CD4-positive, alpha-beta memory T cell (primary cell): ENCODE measurements around the gene COPS9. TPM values are rescaled to one million over a fixed set of nuclear protein-coding genes. Genes with fewer than 3 reads are reported as not detected.

ENCODE experiments used
- CTCF ChIA-PET: fragments of 350-600 bp; sonication (Branson Sonifier 250); formaldehyde crosslinking; loops from one replicate; lab custom pipeline; 2021; ENCODE audit warnings: inconsistent platforms; ENCODE audit not compliant: partially characterized antibody; lab: Charles Lee
- POLR2A ChIA-PET: fragments of 350-600 bp; sonication (Branson Sonifier 250); formaldehyde crosslinking; loops from one replicate; lab custom pipeline; 2021; ENCODE audit not compliant: partially characterized antibody; lab: Charles Lee
- DNase-seq, 5 donors: peaks; one replicate each; pipeline versions ENCODE4 v3.0.0 to v3.0.0-alpha.2; 2020 to 2022; ENCODE audit warnings: mixed read lengths in 1 of 5
- H3K27ac ChIP-seq: one replicate; pipeline ENCODE4 v1.7.0; 2013; ENCODE audit warnings: low read depth, low read length
- H3K27me3 ChIP-seq: 2 replicates; pipeline ENCODE4 v1.7.0; 2013; ENCODE audit warnings: mild to moderate bottlenecking, low read length, moderate library complexity; ENCODE audit not compliant: insufficient read depth
- H3K36me3 ChIP-seq: 2 replicates; pipeline ENCODE4 v1.7.0; 2013; ENCODE audit warnings: mild to moderate bottlenecking, low read length, moderate library complexity; ENCODE audit not compliant: insufficient read depth
- H3K4me1 ChIP-seq: 2 replicates; pipeline ENCODE4 v1.7.0; 2013; ENCODE audit warnings: mild to moderate bottlenecking, low read length, moderate library complexity; ENCODE audit not compliant: insufficient read depth
- H3K4me3 ChIP-seq, 2 donors: one replicate each; pipeline ENCODE4 v1.7.0; 2013; ENCODE audit warnings: low read length in 2 of 2, mild to moderate bottlenecking in 1 of 2
- H3K9me3 ChIP-seq, 2 donors: one replicate each; pipeline ENCODE4 v1.7.0; 2013; ENCODE audit warnings: low read length in 2 of 2, control low read depth in 1 of 2; ENCODE audit not compliant: control insufficient read depth in 1 of 2
- H3K27ac Mint-ChIP-seq, 7 donors: one replicate each; pipeline ENCODE4 v1.8.0; 2020 to 2021; ENCODE audit warnings: mixed read lengths in 7 of 7, mild to moderate bottlenecking in 6 of 7, inconsistent platforms in 3 of 7, moderate library complexity in 3 of 7
- H3K27me3 Mint-ChIP-seq, 2 donors: one replicate each; pipeline ENCODE4 v1.8.0; 2020 to 2021; ENCODE audit warnings: mixed read lengths in 2 of 2
- H3K36me3 Mint-ChIP-seq, 2 donors: one replicate each; pipeline ENCODE4 v1.8.0; 2020 to 2021; ENCODE audit warnings: mixed read lengths in 2 of 2, inconsistent platforms in 1 of 2, mild to moderate bottlenecking in 1 of 2
- H3K4me1 Mint-ChIP-seq, 4 donors: one replicate each; pipeline ENCODE4 v1.8.0; 2020 to 2021; ENCODE audit warnings: mixed read lengths in 4 of 4, mild to moderate bottlenecking in 1 of 4
- H3K4me3 Mint-ChIP-seq, 8 donors: one replicate each; pipeline ENCODE4 v1.8.0; 2020 to 2021; ENCODE audit warnings: mixed read lengths in 8 of 8, mild to moderate bottlenecking in 7 of 8, moderate library complexity in 6 of 8, inconsistent platforms in 3 of 8
- H3K9me3 Mint-ChIP-seq, 8 donors: one replicate each; pipeline ENCODE4 v1.8.0; 2020 to 2021; ENCODE audit warnings: mixed read lengths in 8 of 8, mild to moderate bottlenecking in 5 of 8, inconsistent platforms in 3 of 8, moderate library complexity in 1 of 8
- intact Hi-C: fragments of 100-400 bp; cut with micrococcal nuclease; formaldehyde crosslinking; loops from one replicate; pipeline ENCODE4 v1.15.1; 2023
- polyA plus RNA-seq, 2 donors: library from polyadenylated mRNA; unstranded; fragments of 300-500 nt; fragmentation: Illumina TruSeq; gene quantifications; one replicate each; pipeline ENCODE4 v1.2.3, GENCODE V29; 2021
- total RNA-seq, 2 experiments: library from RNA; stranded (reverse); gene quantifications; one replicate each; pipeline ENCODE4 v1.2.3, GENCODE V29; 2021

COPS9 gene
- total and polyA plus RNA-seq, 4 experiments from 2014 or later, result 82.2 to 335 (median 195) TPM

- Histone ChIP-seq H3K4me1 (no peaks in the 10 kb centered on the region), H3K9me3 (no peaks in the 10 kb centered on the region), H3K4me3 (no peak overlapping the region), H3K36me3 (no peaks in the 10 kb centered on the region), H3K27me3 (no peaks in the 10 kb centered on the region), H3K27ac (no peak overlapping the region)
- no peak for DNase-seq
- Mint-ChIP-seq H3K9me3 (no peaks in the 10 kb centered on the region), H3K4me1 (no peaks in the 10 kb centered on the region), H3K27ac (no peak overlapping the region), H3K4me3 (no peak overlapping the region), H3K27me3 (peaks cover 2 to 6% of the 10 kb centered on the region in 2 donors), H3K36me3 (no peaks in the 10 kb centered on the region)
- ChIA-PET POLR2A (no interaction called here), CTCF (no interaction called here)
- intact Hi-C loops, result no loop called here
Measured at GRCh38 chr2:240160291-240161086, 24.4 kb upstream of the COPS9 start.

GRCh38 chr2:240159251-240159839, 23.2 kb upstream of the COPS9 start:
- H3K4me3 Mint-ChIP-seq, result no peak overlapping the region

DNA sequence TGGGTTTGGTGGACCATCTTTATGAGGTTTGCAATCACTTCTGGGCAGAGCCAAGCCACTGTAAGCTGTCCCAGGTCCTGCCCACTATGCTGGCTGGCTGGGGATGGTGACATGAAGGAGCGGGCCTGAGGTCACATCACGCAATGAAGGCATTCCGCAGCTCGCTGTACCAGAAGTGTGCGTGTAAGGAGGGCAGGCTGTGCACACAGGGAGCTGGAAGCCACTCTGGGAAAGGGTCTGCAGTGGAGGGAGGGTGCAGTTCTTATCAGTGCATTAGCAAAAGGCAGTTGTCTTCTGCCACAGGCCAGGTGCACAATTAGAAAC, 21.0 kb upstream of the COPS9 start:
- Mint-ChIP-seq H3K27me3 (peaks cover 4 to 6% of the 10 kb centered on the region in 2 donors), H3K36me3 (no peaks in the 10 kb centered on the region), H3K9me3 (peaks cover 0 to 5% (median under 1%) of the 10 kb centered on the region in 8 donors), H3K4me1 (no peaks in the 10 kb centered on the region), H3K4me3 (no peak overlapping the region), H3K27ac (no peak overlapping the region)
- ChIA-PET CTCF (no interaction called here), POLR2A (no interaction called here)
- Histone ChIP-seq H3K4me1 (no peaks in the 10 kb centered on the region), H3K9me3 (no peaks in the 10 kb centered on the region), H3K27me3 (no peaks in the 10 kb centered on the region), H3K4me3 (no peak overlapping the region), H3K27ac (no peak overlapping the region), H3K36me3 (no peaks in the 10 kb centered on the region)
- DNase-seq, result no peak
- intact Hi-C loops, result no loop called here

More at GRCh38 chr2:240159251-240159839, 23.2 kb upstream of the COPS9 start:
- ChIA-PET CTCF (no interaction called here), POLR2A (no interaction called here)
- Histone ChIP-seq H3K27ac (no peak overlapping the region), H3K9me3 (no peaks in the 10 kb centered on the region), H3K27me3 (no peaks in the 10 kb centered on the region), H3K4me3 (no peak overlapping the region), H3K4me1 (no peaks in the 10 kb centered on the region), H3K36me3 (no peaks in the 10 kb centered on the region)
- H3K27ac Mint-ChIP-seq, result no peak overlapping the region
- H3K36me3 Mint-ChIP-seq, result no peaks in the 10 kb centered on the region
- intact Hi-C loops, result no loop called here
- no peaks in the 10 kb centered on the region for H3K9me3 Mint-ChIP-seq
- DNase-seq, result no peak
- H3K27me3 Mint-ChIP-seq, result peaks cover 2 to 5% of the 10 kb centered on the region in 2 donors
- H3K4me1 Mint-ChIP-seq, result no peaks in the 10 kb centered on the region

- peaks cover 0 to 5% (median under 1%) of the 10 kb centered on the region in 8 donors for H3K9me3 Mint-ChIP-seq
- DNase-seq, result no peak
- no peaks in the 10 kb centered on the region for H3K36me3 Mint-ChIP-seq
- no peak overlapping the region for H3K4me3 Mint-ChIP-seq
- CTCF ChIA-PET, result no interaction called here
- no peak overlapping the region for H3K4me3 ChIP-seq
- no peaks in the 10 kb centered on the region for H3K4me1 Mint-ChIP-seq
- no peaks in the 10 kb centered on the region for H3K9me3 ChIP-seq
- POLR2A ChIA-PET, result no interaction called here
- intact Hi-C loops, result no loop called here
- H3K4me1 ChIP-seq, result no peaks in the 10 kb centered on the region
- no peaks in the 10 kb centered on the region for H3K36me3 ChIP-seq
- no peak overlapping the region for H3K27ac Mint-ChIP-seq
- H3K27me3 ChIP-seq, result no peaks in the 10 kb centered on the region
- H3K27me3 Mint-ChIP-seq, result peaks cover 8 to 9% of the 10 kb centered on the region in 2 donors
- H3K27ac ChIP-seq, result no peak overlapping the region
Measured at GRCh38 chr2:240156435-240157146, 20.5 kb upstream of the COPS9 start.

DNA sequence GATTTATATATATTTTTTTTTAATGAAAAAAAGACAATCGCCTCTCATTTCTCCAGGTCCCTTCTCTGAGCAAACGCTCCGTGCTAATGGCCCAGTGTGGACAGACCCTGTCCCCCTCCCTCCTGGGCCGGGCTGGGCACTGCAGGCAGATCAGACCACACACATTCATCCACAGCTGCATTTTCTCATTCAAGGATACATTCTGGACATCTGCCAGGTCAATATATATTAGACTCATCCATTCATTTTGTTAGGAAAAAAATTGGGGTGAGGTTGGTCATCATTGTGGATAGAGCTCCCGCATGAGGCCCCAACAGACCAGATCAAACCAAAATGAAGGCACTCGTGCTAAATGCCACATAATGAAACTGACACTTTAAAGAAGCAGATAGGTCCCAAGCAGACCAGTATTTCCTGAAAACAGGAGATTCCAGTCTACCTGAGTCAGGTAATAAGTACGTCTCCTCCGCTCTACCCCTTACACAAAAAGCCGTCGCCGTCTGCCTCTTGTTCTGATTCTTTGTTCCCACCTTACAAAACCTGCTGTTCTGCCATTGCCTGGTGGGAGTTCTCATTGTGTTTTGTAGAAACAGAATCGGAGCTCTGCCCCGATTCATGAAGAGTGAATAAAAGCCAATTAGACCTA, 19.8 kb upstream of the COPS9 start:
- no peaks in the 10 kb centered on the region for H3K4me1 ChIP-seq
- DNase-seq, result no peak

DNA sequence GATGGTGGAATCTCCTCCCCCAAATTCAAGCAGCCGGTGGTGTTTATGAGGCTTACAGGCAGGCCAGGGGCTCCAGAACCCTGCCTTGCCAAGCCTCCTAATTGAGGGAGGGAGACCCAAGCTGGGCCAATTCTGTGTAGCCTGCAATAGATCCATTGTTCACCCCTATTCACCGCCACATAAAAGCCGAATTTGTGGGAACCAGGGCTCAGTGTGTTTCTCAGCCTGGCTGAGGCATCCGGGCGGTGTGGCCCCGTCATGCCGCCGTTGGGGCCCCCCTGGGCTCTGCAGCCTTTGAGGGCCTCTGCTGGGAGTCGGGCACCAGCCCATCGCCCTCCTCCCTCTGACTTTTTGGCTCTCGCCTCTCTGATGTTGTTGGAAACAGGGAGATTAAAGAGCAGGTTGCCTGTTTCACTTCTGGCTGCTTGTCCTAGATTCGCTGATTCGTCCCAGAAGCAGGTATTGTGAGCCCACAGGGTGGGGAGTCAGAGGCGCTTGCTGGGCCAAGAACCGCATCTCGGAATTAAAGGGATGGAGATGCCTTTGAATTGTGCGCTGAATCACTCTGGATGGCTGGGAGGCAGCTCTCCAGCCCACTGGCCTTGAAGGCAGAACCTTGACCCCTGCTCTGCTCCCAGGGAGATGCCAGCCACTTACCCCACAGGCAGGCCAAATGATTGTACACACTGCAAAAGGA, 19.1 kb upstream of the COPS9 start:
- no peaks in the 10 kb centered on the region for H3K27me3 ChIP-seq
- no peak overlapping the region for H3K4me3 ChIP-seq
- Mint-ChIP-seq H3K4me3 (no peak overlapping the region), H3K4me1 (no peaks in the 10 kb centered on the region), H3K27me3 (peaks cover 9 to 10% of the 10 kb centered on the region in 2 donors), H3K36me3 (no peaks in the 10 kb centered on the region), H3K27ac (no peak overlapping the region), H3K9me3 (peaks cover 0 to 5% (median under 1%) of the 10 kb centered on the region in 8 donors)
- H3K9me3 ChIP-seq, result no peaks in the 10 kb centered on the region
- H3K4me1 ChIP-seq, result no peaks in the 10 kb centered on the region
- no peak for DNase-seq
- H3K36me3 ChIP-seq, result no peaks in the 10 kb centered on the region
- ChIA-PET CTCF (no interaction called here), POLR2A (no interaction called here)
- H3K27ac ChIP-seq, result no peak overlapping the region
- intact Hi-C loops, result no loop called here

More for the DNA sequence above, 19.8 kb upstream of the COPS9 start:
- Histone ChIP-seq H3K36me3 (no peaks in the 10 kb centered on the region), H3K9me3 (no peaks in the 10 kb centered on the region), H3K27me3 (no peaks in the 10 kb centered on the region), H3K4me3 (no peak overlapping the region), H3K27ac (no peak overlapping the region)
- ChIA-PET CTCF (no interaction called here), POLR2A (no interaction called here)
- Mint-ChIP-seq H3K27ac (no peak overlapping the region), H3K36me3 (no peaks in the 10 kb centered on the region), H3K4me3 (no peak overlapping the region), H3K27me3 (peaks cover 9 to 10% of the 10 kb centered on the region in 2 donors), H3K4me1 (no peaks in the 10 kb centered on the region), H3K9me3 (peaks cover 0 to 5% (median under 1%) of the 10 kb centered on the region in 8 donors)
- intact Hi-C loops, result no loop called here
